GM19372 (cell line): ENCODE data around the gene KCNQ2.
A peak's percentile ranks its signal among the peaks of the same experiment; 100 is the strongest.
"Not testable (repeated sequence)": the region's sequence is repeated elsewhere in the genome, so short reads cannot be mapped to it uniquely, and the experiment has no call there.

Source experiments
- ATAC-seq: cut with Tn5 transposase; IDR thresholded peaks from one replicate; pipeline ENCODE4 v1.9.1; 2021; ENCODE audit warnings: mild to moderate bottlenecking, low read depth, moderate library complexity; ENCODE audit not compliant: unreplicated experiment

KCNQ2 gene

GRCh38 chr20:63471981-63472831 lies at the start of gene KCNQ2:
TSS of gene KCNQ2 (minus strand) at chr20:63472655. CDS start at chr20:63472463, 192 bp downstream.
- ATAC-seq, result no peak

DNA sequence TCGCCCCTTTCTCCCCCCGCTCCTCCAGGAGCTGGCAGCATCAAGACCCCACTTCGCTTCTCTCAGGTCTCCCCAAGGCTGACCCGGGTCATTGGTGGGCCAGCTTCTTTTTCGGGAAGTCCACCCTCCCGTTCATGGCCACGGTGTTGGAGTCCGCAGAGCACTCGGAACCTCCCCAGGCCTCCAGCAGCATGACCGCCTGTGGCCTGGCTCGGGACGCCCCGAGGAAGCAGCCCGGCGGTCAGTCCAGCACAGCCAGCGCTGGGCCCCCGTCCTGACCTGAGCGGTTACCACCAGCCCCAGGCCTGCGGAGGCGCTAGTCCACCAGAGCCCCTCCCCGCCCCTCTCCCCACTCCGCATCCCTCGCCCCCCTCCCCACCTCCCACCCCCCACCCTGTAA lies 49.1 kb upstream of the KCNQ2 start:
- no peak for ATAC-seq

GRCh38 chr20:63520934-63521601 lies 48.6 kb upstream of the KCNQ2 start:
- ATAC-seq, result peak; percentile 28

DNA sequence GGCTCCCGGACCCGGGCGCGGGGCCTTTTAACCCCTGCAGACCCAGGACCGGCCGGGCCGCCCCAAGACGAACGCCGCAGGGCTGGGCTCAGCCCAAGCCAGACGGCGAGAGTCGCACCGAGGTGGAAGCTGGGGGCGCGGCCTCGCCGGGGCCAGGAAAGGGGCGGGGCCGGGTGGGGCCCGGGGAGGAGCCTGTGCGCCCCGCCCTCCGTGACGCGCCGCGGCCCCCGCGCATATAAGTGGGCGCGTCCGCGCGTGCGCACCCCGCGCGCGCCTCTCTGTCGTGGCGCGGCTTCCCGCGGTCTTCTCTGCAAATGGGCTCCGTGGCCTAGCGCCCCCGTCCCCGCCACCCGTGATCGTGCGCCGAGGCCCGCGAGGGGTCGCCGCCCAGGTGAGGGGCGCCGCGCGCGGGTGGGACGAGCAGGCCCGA lies 48.1 kb upstream of the KCNQ2 start, which contains the start of gene PPDPF:
PPDPF (plus strand) TSS at position 262 of the 430 bp plus-strand sequence. CDS start 544 bp downstream, outside the sequence.
- peak; percentile 82 for ATAC-seq

DNA sequence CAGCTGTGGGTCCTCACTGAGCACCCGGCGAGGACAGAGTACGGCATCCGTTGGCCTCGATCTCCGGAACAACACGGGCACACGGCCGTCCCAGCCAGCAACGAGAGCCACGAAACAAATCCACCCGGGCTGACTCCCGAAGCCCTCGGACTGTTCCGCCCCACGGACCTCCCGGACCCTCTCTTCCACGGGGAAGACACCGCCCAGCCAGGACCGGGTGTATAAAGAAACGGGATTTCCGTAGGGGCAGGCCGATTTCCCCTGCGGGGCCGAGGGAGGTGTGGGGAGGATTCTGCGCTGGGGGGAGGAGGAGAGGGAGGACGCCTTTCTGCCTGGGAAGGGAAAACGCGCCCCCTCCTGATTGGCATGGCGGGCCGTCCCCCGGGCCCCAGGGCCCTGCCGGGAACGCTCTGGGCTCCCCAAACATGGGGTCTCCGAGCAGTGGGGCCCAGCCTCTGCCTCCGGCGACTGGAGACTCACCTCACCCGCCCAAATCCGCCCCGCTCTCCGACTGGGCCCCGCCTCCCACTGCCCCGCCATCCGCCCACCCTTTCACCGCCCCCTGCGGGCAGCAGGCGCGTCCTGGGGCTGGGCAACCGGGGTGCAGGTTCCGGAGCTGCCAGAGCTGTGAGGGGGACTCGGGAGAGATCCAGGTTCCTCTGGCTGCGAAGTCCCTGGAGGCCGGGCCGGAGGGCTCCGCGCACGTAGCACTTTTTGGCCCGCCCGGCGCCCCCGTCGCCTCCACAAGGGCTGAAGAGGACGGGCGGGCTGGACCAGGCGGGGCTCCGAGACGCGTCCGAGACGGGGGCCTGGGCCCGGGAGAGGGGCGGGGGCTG lies 47.4 kb upstream of the KCNQ2 start:
- peak; percentile 41 for ATAC-seq

DNA sequence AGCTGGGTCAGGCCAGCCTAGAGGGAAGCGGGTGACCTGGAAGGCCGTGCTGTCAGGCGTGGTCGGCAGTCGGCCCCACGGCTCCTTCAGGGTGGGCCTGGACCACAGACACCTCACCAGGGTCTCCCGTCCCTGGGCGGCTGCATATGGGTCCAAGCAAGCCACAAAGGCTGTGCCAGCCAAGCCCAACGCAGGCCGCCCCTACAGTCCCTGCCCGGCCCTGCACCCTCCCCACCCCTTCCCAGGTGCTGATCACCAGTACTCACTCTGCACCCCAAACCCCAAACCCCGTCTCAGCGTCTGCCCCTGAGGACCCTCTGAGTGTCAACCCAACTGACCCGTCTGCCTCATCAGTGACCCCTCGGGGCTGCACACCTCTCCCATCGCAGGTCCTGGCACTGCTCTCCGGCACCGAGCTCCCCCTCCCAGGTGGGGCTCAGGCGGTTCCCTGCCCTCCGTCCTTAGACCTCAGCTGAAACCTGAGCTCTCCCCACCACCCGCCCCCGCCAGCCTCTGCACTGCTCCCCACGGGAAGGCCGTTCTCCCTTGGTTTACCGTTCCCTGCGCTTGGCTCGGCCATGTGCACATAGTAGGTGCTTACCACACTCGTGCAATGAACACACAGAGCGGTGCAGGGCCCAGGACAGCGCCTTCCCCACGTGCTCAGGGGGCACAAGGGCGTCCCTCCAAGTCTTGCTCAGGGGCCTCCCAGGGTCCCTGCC lies 46.7 kb upstream of the KCNQ2 start:
- no peak for ATAC-seq

- no peak for ATAC-seq
These were observed 46.0 kb upstream of the KCNQ2 start for GRCh38 chr20:63518351-63518861.

- ATAC-seq, result no peak
These were observed 45.2 kb upstream of the KCNQ2 start for GRCh38 chr20:63517376-63518309.

GRCh38 chr20:63514520-63514919 lies 42.1 kb upstream of the KCNQ2 start:
- ATAC-seq, result not testable (repeated sequence)

DNA sequence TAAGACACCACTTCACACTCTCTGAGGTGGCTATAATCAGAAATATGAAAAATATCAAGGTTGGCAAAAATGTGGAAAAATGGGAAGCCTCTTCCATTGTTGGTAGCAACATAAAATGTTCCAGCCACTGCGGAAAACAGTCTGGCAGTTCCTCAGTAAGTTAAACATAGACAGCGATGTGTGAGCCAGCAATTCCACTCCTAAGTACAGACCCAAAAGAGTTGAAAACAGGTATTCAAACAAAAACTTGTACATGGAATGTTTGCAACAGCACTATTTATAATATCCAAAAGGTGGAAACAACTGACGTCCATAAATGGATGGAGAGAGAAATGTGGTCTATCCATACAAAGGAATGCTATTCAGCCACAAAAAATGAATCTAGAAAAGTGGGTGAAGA lies 40.8 kb upstream of the KCNQ2 start:
- no peak for ATAC-seq

DNA sequence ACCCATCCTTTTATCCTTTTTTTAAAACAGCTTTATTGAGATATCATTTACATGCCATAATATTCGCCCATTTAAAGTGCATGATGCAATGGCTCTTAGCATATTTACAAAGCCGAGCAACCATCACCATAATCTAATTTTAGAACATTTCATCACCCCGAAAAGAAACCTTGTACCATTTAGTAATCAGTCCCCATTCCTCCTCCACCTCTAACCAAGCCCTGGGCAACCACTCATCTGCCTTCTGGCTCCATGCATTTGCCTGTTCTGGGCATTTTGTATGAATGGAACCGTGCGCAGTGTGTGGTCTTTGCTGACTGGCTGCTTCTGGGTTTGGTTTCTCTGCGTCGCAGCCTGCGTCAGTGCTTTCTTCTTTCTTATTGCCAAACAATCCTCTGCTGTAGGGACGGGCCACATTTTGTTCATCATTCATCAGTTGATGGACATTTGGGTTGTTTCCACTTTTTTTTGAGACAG lies 36.7 kb upstream of the KCNQ2 start:
- no peak for ATAC-seq

GRCh38 chr20:63508072-63508768 lies 35.8 kb upstream of the KCNQ2 start:
- ATAC-seq, result no peak

DNA sequence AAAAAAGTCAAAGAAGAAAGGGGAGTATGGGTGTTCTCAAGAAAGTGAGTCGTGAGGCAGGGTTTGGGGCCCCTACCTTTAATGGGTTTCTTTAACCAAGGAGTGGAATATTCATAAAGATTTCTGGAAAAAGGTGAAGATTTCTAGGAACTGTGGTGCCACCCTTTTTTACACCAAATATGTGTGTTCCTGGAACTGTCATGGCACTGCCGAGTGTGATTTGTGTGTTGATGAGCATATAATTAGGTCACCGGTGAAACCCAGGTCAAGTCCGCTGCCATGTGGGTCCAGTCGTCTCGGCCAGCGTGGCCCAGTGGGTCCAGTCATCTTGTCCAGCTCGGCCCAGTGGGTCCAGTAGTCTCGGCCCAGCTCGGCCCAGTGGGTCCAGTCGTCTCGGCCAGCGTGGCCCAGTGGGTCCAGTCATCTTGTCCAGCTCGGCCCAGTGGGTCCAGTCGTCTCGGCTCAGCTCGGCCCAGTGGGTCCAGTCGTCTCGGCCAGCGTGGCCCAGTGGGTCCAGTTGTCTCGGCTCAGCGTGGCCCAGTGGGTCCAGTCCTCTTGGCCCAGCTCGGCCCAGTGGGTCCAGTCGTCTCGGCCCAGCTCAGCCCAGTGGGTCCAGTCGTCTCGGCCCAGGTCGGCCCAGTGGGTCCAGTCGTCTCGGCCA lies 34.8 kb upstream of the KCNQ2 start:
- ATAC-seq, result no peak

- no peak for ATAC-seq
These were observed 33.3 kb upstream of the KCNQ2 start for GRCh38 chr20:63505723-63506122.

GRCh38 chr20:63505281-63505680 lies 32.8 kb upstream of the KCNQ2 start:
- ATAC-seq, result no peak

GRCh38 chr20:63504642-63505041 lies 32.2 kb upstream of the KCNQ2 start:
- ATAC-seq, result no peak

GRCh38 chr20:63503524-63503923 lies 31.1 kb upstream of the KCNQ2 start:
- ATAC-seq, result no peak
